ENCODE results near the gene ACOXL.

The ACOXL gene

GRCh38 chr2:110910423-110910822, 178.1 kb downstream of the ACOXL start:
- no peak for TF ChIP-seq CTCF (IDR thresholded peaks at IDR 0.05; ENCODE audit: borderline replicate concordance, control extremely low read depth, extremely low read depth, insufficient read depth, missing control alignments)
- DNase-seq (ENCODE audit: low spot score): no peak
- in situ Hi-C loops (cut with MboI; ENCODE audit: low sequenced_read_pairs, unreplicated experiment): no loop called here

- DNase-seq (ENCODE audit: low spot score): no peak
- in situ Hi-C loops (cut with MboI; ENCODE audit: low sequenced_read_pairs, unreplicated experiment): no loop called here
- no peak for TF ChIP-seq CTCF (IDR thresholded peaks at IDR 0.05; ENCODE audit: borderline replicate concordance, control extremely low read depth, extremely low read depth, insufficient read depth, missing control alignments)
Observed at GRCh38 chr2:110919738-110920137, 187.4 kb downstream of the ACOXL start.

GRCh38 chr2:110925479-110925878, 193.1 kb downstream of the ACOXL start:
- DNase-seq (ENCODE audit: low spot score): no peak
- TF ChIP-seq CTCF (IDR thresholded peaks at IDR 0.05; ENCODE audit: borderline replicate concordance, control extremely low read depth, extremely low read depth, insufficient read depth, missing control alignments): no peak
- in situ Hi-C loops (cut with MboI; ENCODE audit: low sequenced_read_pairs, unreplicated experiment): no loop called here

GRCh38 chr2:110927526-110927925, 195.2 kb downstream of the ACOXL start:
- DNase-seq (ENCODE audit: low spot score): no peak
- TF ChIP-seq CTCF (IDR thresholded peaks at IDR 0.05; ENCODE audit: borderline replicate concordance, control extremely low read depth, extremely low read depth, insufficient read depth, missing control alignments): no peak
- in situ Hi-C loops (cut with MboI; ENCODE audit: low sequenced_read_pairs, unreplicated experiment): no loop called here

- no peak for DNase-seq (ENCODE audit: low spot score)
- TF ChIP-seq CTCF (IDR thresholded peaks at IDR 0.05; ENCODE audit: borderline replicate concordance, control extremely low read depth, extremely low read depth, insufficient read depth, missing control alignments): no peak
- in situ Hi-C loops (cut with MboI; ENCODE audit: low sequenced_read_pairs, unreplicated experiment): no loop called here
Observed at GRCh38 chr2:110929528-110929927, 197.2 kb downstream of the ACOXL start.

GRCh38 chr2:110931648-110932047, 199.3 kb downstream of the ACOXL start:
- in situ Hi-C loops (cut with MboI; ENCODE audit: low sequenced_read_pairs, unreplicated experiment): no loop called here
- no peak for TF ChIP-seq CTCF (IDR thresholded peaks at IDR 0.05; ENCODE audit: borderline replicate concordance, control extremely low read depth, extremely low read depth, insufficient read depth, missing control alignments)
- no peak for DNase-seq (ENCODE audit: low spot score)

- DNase-seq (ENCODE audit: low spot score): no peak
- TF ChIP-seq CTCF (IDR thresholded peaks at IDR 0.05; ENCODE audit: borderline replicate concordance, control extremely low read depth, extremely low read depth, insufficient read depth, missing control alignments): no peak
- in situ Hi-C loops (cut with MboI; ENCODE audit: low sequenced_read_pairs, unreplicated experiment): no loop called here
Observed at GRCh38 chr2:110933420-110933819, 201.0 kb downstream of the ACOXL start.

Measured in GM13976 (cell line).